SH-SY5Y (cell line): Measurements from ENCODE around the gene ARHGEF28.

Experiments used
- GATA2 ChIP-seq: IDR thresholded peaks from 2 replicates; pipeline ENCODE4 v1.6.1; 2011; ENCODE audit warnings: mild to moderate bottlenecking, low read depth, low read length
- GATA3 ChIP-seq: IDR thresholded peaks from 2 replicates; pipeline ENCODE4 v1.6.1; 2011; ENCODE audit warnings: low read depth, mild to moderate bottlenecking, low read length, moderate library complexity

DNA sequence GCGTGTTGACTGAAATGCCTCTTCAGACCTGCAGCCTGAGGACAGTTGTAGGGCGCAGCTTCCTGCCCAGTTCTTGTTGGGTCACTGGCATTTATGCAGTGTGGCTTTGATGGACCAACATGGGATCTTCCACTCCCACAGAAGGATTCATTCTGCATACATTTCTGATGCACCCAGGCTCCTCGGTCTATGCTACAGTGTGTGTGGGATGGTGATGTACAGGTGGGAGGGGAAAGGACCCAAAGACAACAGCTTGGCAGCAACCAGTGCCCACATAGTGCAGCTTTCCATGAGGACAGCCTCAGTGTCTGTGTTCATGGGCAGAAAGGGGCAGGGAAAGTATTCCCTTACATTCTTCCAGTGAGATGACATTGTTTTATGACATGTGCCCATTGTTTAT, 237.9 kb downstream of the ARHGEF28 start:
- TF ChIP-seq GATA2, result no peak
- TF ChIP-seq GATA3, result no peak
